Kidney epithelial cell (primary cell): ENCODE results near the gene MID1. TPM values are rescaled to one million over a fixed set of nuclear protein-coding genes. Genes with fewer than 3 reads are reported as not detected.

Experiments used
- DNase-seq: peaks from one replicate; pipeline ENCODE4 v3.0.0-alpha.2; 2010; ENCODE audit warnings: low read depth
- H3K27me3 ChIP-seq: 2 replicates; pipeline ENCODE4 v1.6.0; 2011; ENCODE audit warnings: low read length; ENCODE audit not compliant: control insufficient read depth, insufficient read depth
- H3K36me3 ChIP-seq: 2 replicates; pipeline ENCODE4 v1.5.1; 2011; ENCODE audit warnings: low read length; ENCODE audit not compliant: control insufficient read depth, insufficient read depth
- H3K4me3 ChIP-seq: 2 replicates; pipeline ENCODE4 v1.5.1; 2011; ENCODE audit warnings: low read depth, mild to moderate bottlenecking, control low read depth, low read length
- total RNA-seq: library from RNA; depleted of rRNA; stranded (reverse); fragments of >200 nt; gene quantifications from 2 replicates; pipeline ENCODE4 v1.2.3, GENCODE V29; 2015
- TF ChIP-seq, protein P1 (sequence below): IDR thresholded peaks from 2 replicates; pipeline ENCODE4 v1.5.1; 2011; ENCODE audit warnings: mild to moderate bottlenecking, moderate library complexity, low read length, control low read depth, inconsistent platforms; ENCODE audit not compliant: insufficient read depth, poor library complexity, severe bottlenecking

Gene MID1
- total RNA-seq, 1 donor from 2014 or later: 13.5 TPM

DNA sequence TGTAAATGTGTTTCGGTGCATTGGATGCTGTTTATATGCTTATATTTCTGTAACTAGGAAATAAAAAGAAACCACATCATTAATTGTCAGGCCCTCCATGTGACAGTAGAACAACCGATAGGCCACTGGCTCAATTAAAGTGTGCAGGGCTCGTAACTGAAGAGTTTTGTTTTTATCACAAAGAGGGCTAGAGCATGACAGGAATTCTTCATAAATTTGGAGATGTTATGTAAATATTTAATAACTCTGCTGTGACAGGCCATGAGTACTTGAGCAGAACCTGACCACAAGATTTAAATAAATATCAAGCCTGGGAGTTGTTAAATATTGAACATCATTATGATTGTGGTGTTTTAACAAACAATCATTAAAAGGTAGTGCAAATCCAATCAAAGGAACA, 55.9 kb downstream of the MID1 start:
- no peaks in the 10 kb centered on the region for H3K27me3 ChIP-seq
- no peak for DNase-seq
- no peak overlapping the region for H3K4me3 ChIP-seq
- TF ChIP-seq, protein P1, sequence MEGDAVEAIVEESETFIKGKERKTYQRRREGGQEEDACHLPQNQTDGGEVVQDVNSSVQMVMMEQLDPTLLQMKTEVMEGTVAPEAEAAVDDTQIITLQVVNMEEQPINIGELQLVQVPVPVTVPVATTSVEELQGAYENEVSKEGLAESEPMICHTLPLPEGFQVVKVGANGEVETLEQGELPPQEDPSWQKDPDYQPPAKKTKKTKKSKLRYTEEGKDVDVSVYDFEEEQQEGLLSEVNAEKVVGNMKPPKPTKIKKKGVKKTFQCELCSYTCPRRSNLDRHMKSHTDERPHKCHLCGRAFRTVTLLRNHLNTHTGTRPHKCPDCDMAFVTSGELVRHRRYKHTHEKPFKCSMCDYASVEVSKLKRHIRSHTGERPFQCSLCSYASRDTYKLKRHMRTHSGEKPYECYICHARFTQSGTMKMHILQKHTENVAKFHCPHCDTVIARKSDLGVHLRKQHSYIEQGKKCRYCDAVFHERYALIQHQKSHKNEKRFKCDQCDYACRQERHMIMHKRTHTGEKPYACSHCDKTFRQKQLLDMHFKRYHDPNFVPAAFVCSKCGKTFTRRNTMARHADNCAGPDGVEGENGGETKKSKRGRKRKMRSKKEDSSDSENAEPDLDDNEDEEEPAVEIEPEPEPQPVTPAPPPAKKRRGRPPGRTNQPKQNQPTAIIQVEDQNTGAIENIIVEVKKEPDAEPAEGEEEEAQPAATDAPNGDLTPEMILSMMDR: no peak
- H3K36me3 ChIP-seq: peaks cover 1% of the 10 kb centered on the region

DNA sequence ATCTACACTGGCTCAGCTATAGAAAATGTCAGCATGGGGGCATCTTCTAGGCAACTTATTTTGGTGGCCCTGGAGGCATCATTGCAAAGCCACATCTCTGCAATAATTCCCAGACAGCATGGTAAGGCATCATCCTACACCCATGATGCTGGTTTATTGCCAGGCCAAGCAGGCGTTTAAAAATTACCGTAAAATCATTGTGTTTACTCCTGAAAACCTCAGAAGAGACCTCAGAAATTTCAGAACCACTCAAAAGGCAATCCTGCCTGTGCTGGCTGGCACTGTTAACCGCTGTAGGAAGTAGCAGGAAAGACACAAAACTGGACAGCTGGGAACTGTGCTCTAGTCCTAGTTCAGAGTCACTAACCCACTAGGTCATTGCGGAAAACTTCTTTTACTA, 63.2 kb downstream of the MID1 start:
- TF ChIP-seq, protein P1: no peak
- H3K4me3 ChIP-seq: no peak overlapping the region
- no peaks in the 10 kb centered on the region for H3K36me3 ChIP-seq
- DNase-seq: no peak
- H3K27me3 ChIP-seq: no peaks in the 10 kb centered on the region

- Histone ChIP-seq H3K4me3 (no peak overlapping the region), H3K27me3 (no peaks in the 10 kb centered on the region)
- TF ChIP-seq, protein P1: no peak
These were observed 64.0 kb downstream of the MID1 start for GRCh38 chrX:10556405-10556804.

GRCh38 chrX:10555846-10556245, 64.5 kb downstream of the MID1 start:
- H3K36me3 ChIP-seq: no peaks in the 10 kb centered on the region
- H3K27me3 ChIP-seq: no peaks in the 10 kb centered on the region
- no peak for DNase-seq
- no peak overlapping the region for H3K4me3 ChIP-seq
- TF ChIP-seq, protein P1: no peak

More at GRCh38 chrX:10556405-10556804, 64.0 kb downstream of the MID1 start:
- H3K36me3 ChIP-seq: no peaks in the 10 kb centered on the region
- DNase-seq: no peak

DNA sequence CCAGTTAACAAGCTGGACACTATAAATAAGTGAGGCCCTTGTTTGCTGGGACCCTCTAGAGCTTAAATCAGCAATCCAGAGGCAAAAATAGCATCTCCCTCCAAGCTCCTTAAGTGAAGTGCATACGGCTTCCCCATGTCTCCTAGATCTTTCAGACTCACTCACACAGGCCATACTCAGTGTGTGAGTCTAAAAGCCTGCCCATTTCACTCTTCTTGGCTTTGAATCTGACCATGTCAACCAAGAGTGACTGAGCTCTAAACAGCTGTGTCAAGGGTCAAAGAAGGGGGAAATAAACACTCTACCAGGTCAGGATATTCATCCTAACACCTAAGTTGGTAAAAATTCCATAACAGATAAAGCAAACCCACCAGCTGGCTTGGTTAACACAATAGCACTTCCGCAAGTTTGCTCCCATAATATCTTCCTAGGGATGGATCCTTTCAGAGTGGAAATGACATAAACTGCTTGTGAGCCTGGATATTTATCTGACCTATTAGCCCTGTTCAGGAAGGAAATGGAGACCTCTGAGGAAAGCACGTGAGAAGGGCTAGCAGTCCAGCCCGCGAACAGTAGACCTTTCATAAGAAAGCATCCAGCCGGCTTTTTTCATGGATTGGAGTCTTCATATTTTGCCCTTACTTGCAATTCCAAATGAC, 65.6 kb downstream of the MID1 start:
- DNase-seq: no peak
- TF ChIP-seq, protein P1: no peak
- no peaks in the 10 kb centered on the region for H3K36me3 ChIP-seq
- no peaks in the 10 kb centered on the region for H3K27me3 ChIP-seq
- no peak overlapping the region for H3K4me3 ChIP-seq

DNA sequence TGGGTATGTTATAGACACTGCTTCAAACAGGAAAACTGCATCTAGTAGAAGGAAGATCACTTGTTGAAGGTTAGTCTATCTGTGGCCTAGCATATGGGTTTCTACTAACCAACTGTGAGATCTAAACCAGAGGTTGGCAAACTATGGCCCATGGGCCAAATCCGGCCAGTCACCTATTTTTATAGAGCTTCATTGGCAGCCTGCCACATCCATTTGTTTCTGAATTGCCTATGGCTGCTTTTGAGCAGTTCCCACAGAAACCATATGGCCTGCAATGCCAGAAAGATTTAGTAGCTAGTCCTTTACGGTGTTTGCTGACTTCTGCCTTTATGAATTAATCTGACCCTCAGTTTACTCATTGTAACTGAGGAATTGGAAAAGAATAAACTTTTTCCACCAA, 71.1 kb downstream of the MID1 start:
- no peak overlapping the region for H3K4me3 ChIP-seq
- no peak for DNase-seq
- H3K36me3 ChIP-seq: no peaks in the 10 kb centered on the region
- no peaks in the 10 kb centered on the region for H3K27me3 ChIP-seq
- TF ChIP-seq, protein P1: no peak
